Right lobe of liver (tissue), 6 donors: ENCODE measurements around the gene SMIM44. TPM values are rescaled to one million over a fixed set of nuclear protein-coding genes. Genes with fewer than 3 reads are reported as not detected.

Experiments
- ATAC-seq, 4 donors: fragments of 200-7000 bp; cut with Tn5 transposase; one replicate each; pipeline ENCODE4 v1.9.1; 2020; ENCODE audit warnings: mild to moderate bottlenecking in 4 of 4, moderate library complexity in 4 of 4
- DNase-seq, 3 donors: peaks; one replicate each; pipeline ENCODE4 v3.0.0-alpha.2; 2020
- H3K27ac ChIP-seq, 3 donors: fragments of 200-600 bp; one replicate each; pipeline ENCODE4 v1.8.0; 2022
- H3K27me3 ChIP-seq, 2 donors: fragments of 200-600 bp; one replicate each; pipeline ENCODE4 v1.8.0; 2022
- H3K36me3 ChIP-seq, 4 donors: fragments of 200-600 bp; sonication (generic) in 1 of 4; one replicate each; pipeline versions ENCODE4 v1.5.1 to v1.8.0; 2017 to 2022; ENCODE audit warnings: control low read depth in 1 of 4
- H3K4me1 ChIP-seq, 4 donors: fragments of 200-600 bp; sonication (generic) in 1 of 4; one replicate each; pipeline versions ENCODE4 v1.5.1 to v1.8.0; 2017 to 2022; ENCODE audit warnings: control low read depth in 1 of 4
- H3K4me3 ChIP-seq, 3 donors: fragments of 200-600 bp; one replicate each; pipeline ENCODE4 v1.8.0; 2022
- H3K9me3 ChIP-seq, 4 donors: fragments of 200-600 bp; sonication (generic) in 1 of 4; one replicate each; pipeline versions ENCODE4 v1.5.1 to v1.8.0; 2017 to 2022; ENCODE audit warnings: control low read depth in 1 of 4
- POLR2A ChIP-seq: fragments of 450-650 bp; IDR thresholded peaks from one replicate; pipeline ENCODE4 v1.6.1; 2017; ENCODE audit warnings: antibody characterized with exemption, mild to moderate bottlenecking
- WGBS: methylation state at CpG from one replicate; pipeline ENCODE4 v1.1.6; 2018; ENCODE audit warnings: low coverage, low lambda C conversion rate; ENCODE audit not compliant: insufficient coverage; ENCODE audit errors: missing lambda C conversion rate; 5-methylcytosine and 5-hydroxymethylcytosine counted together
- intact Hi-C, 2 donors: fragments of 100-400 bp; cut with DNase I; formaldehyde crosslinking; loops; one replicate each; pipeline versions ENCODE4 v1.11.2 to v1.14.1; 2022
- long read RNA-seq: library from polyadenylated mRNA; unstranded; transcript quantifications from one replicate; pipeline ENCODE4 v2.0.0, GENCODE V29; 2019
- total RNA-seq, 6 experiments: library from RNA; depleted of rRNA in 2 of 6; stranded (reverse); fragments of >200 nt in 2 of 6; fragmentation: NEBNext Ultra II Directional in 3 of 6; extraction: Animal tissue kit (Norgen Biotek cat#: 25700) in 3 of 6; gene quantifications; one replicate each; pipeline versions ENCODE4 v1.1.0 to v1.2.4, GENCODE V29; 2016 to 2023
- TF ChIP-seq, protein P1 (sequence below), 4 donors: fragments of 200-600 bp in 3 of 4; fragments of 450-650 bp in 1 of 4; IDR thresholded peaks; one replicate each; pipeline versions ENCODE4 v1.5.1 to v1.8.0; 2016 to 2022; ENCODE audit warnings: antibody characterized with exemption in 4 of 4, mild to moderate bottlenecking in 2 of 4
- donor health status: DM: no; HTN: yes; CAD: no.
- donor health status: DM: no; HTN: no; CAD: no.
- donor health status: DM: no; HTN: no; CAD: no.
- donor health status: DM: no; HTN: yes; CAD: no.
- donor health status: DM: no; HTN: yes; CAD: no.

SMIM44 gene
- not detected for total RNA-seq
- long read RNA-seq, result 0 reads

DNA sequence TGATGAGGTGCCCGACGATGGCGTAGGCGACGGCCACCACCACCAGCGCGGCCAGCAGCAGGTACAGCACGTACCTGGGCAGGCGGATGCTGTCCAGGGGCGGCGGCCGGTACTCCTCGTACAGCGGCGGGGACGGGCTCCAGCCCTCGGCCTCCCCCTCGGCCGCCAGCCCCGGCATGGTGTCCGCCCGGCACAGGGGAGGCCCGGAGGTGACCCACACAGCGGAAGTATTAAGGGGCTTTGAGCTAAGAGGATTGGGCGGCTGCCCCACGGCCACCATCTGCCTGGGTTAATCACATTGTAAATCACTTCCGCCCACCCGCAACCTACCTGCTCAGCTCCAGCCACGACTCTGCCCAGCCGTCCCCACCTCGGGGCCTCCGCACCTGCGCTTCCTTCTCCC is at the start of gene SMIM44:
TSS of gene SMIM44 (minus strand) at position 216 of the 403 bp plus-strand sequence. CDS start at position 178, 38 bp downstream.
- WGBS, result 81% methylated on average over 19 of the region's 33 CpGs
- ATAC-seq, result no peak
- DNase-seq, result no peak
- peaks cover 0 to 4% (median 0%) of the 10 kb centered on the region in 4 donors for H3K4me1 ChIP-seq
- intact Hi-C loops, result no loop called here
- H3K4me3 ChIP-seq, result no peak within 1 kb of the TSS
- peaks cover 0 to 4% of the 10 kb centered on the region in 2 donors for H3K27me3 ChIP-seq
- no peaks in the 10 kb centered on the region for H3K36me3 ChIP-seq
- no peaks in the 10 kb centered on the region for H3K9me3 ChIP-seq
- H3K27ac ChIP-seq, result no peak within 1 kb of the TSS
- TF ChIP-seq, protein P1, sequence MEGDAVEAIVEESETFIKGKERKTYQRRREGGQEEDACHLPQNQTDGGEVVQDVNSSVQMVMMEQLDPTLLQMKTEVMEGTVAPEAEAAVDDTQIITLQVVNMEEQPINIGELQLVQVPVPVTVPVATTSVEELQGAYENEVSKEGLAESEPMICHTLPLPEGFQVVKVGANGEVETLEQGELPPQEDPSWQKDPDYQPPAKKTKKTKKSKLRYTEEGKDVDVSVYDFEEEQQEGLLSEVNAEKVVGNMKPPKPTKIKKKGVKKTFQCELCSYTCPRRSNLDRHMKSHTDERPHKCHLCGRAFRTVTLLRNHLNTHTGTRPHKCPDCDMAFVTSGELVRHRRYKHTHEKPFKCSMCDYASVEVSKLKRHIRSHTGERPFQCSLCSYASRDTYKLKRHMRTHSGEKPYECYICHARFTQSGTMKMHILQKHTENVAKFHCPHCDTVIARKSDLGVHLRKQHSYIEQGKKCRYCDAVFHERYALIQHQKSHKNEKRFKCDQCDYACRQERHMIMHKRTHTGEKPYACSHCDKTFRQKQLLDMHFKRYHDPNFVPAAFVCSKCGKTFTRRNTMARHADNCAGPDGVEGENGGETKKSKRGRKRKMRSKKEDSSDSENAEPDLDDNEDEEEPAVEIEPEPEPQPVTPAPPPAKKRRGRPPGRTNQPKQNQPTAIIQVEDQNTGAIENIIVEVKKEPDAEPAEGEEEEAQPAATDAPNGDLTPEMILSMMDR (IDR thresholded peaks at IDR 0.05), result no peak
- no peak for TF ChIP-seq POLR2A

DNA sequence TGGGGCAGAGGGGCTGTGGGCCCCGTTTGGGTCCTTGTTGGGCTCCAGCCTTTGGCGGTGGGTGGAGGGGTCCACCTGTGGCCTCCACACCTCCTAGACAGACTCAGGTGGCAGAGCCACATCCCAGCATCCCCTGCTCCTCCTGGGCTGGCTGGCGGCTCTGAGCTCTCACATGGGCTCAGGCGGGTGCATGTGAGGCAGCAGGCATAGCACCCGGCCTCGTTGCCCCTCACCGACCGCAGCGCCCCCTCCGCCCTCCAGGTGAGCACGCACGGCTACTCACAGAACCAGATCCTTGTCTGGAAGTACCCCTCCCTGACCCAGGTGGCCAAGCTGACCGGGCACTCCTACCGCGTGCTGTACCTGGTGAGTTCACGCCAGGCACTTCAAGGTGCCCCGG is 49.8 kb upstream of the SMIM44 start:
- Histone ChIP-seq H3K4me1 (no peaks in the 10 kb centered on the region), H3K27me3 (no peaks in the 10 kb centered on the region), H3K27ac (no peak overlapping the region), H3K4me3 (no peak overlapping the region), H3K9me3 (no peaks in the 10 kb centered on the region), H3K36me3 (peaks cover 0 to 57% (median 10%) of the 10 kb centered on the region in 4 donors)
- intact Hi-C loops, result no loop called here
- DNase-seq (no peak), ATAC-seq (no peak)
- no CpG with 5 or more reads among the region's 17 CpGs for WGBS
- no peak for TF ChIP-seq POLR2A
- TF ChIP-seq, protein P1 (IDR thresholded peaks at IDR 0.05), result no peak

DNA sequence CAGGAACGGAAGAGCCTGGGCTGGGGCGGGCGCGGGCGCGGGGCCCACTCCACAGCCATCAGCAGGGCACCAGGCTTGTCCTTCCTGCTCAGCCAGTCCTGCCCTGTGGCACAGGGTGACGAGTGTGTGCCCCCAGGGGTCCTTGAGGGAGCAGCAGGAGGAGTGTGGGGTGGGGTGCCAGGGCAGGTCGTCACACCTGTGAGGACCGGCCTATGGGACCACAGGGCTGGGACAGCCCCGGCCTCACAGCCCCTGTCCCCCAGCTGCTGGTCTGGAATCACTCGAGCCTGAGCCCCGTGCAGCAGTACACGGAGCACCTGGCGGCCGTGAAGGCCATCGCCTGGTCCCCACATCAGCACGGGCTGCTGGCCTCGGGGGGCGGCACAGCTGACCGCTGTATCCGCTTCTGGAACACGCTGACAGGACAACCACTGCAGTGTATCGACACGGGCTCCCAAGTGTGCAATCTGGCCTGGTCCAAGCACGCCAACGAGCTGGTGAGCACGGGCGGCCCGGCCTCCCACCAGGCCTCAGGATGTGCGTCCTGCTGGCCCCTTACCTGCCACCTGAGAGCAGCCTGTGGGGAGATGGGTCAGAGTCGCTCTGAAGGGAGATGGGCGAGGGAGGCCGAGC is 49.0 kb upstream of the SMIM44 start:
- WGBS, result 93% methylated on average over 3 of the region's 33 CpGs
- Histone ChIP-seq H3K4me1 (no peaks in the 10 kb centered on the region), H3K9me3 (no peaks in the 10 kb centered on the region), H3K4me3 (no peak overlapping the region), H3K36me3 (peaks cover 0 to 63% (median 10%) of the 10 kb centered on the region in 4 donors), H3K27me3 (no peaks in the 10 kb centered on the region), H3K27ac (no peak overlapping the region)
- intact Hi-C loops, result no loop called here
- TF ChIP-seq, protein P1 (IDR thresholded peaks at IDR 0.05), result no peak
- no peak for TF ChIP-seq POLR2A
- peak in 1 of 4 donors; percentile 2 for ATAC-seq
- no peak for DNase-seq

DNA sequence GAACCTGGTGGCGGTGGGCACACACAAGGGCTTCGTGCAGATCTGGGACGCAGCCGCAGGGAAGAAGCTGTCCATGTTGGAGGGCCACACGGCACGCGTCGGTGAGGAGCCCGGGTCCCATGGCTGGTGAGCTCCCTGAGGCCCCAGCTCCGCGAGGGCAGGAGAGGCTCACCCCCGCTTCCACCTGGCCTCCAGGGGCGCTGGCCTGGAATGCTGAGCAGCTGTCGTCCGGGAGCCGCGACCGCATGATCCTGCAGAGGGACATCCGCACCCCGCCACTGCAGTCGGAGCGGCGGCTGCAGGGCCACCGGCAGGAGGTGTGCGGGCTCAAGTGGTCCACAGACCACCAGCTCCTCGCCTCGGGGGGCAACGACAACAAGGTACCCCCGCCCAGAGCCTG is 48.5 kb upstream of the SMIM44 start:
- no peaks in the 10 kb centered on the region for H3K9me3 ChIP-seq
- intact Hi-C loops, result no loop called here
- no peak for DNase-seq
- peaks cover 0 to 69% (median 11%) of the 10 kb centered on the region in 4 donors for H3K36me3 ChIP-seq
- no peak overlapping the region for H3K4me3 ChIP-seq
- no peak overlapping the region for H3K27ac ChIP-seq
- H3K4me1 ChIP-seq, result no peaks in the 10 kb centered on the region
- TF ChIP-seq, protein P1 (IDR thresholded peaks at IDR 0.05), result no peak
- no peak for TF ChIP-seq POLR2A
- WGBS, result no CpG with 5 or more reads among the region's 29 CpGs
- H3K27me3 ChIP-seq, result no peaks in the 10 kb centered on the region
- no peak for ATAC-seq
